Activated CD4-positive, alpha-beta T cell treated with anti-CD3 and anti-CD28 coated beads, Interleukin-2, amount 50 U/mL, for 1 hour (primary cell): Measurements from ENCODE around the gene RAB24.
A peak's percentile ranks its signal among the peaks of the same experiment; 100 is the strongest.
"Not testable (repeated sequence)": the region's sequence is repeated elsewhere in the genome, so short reads cannot be mapped to it uniquely, and the experiment has no call there.

Experiments used
- DNase-seq: peaks from one replicate; pipeline ENCODE4 v3.0.0-alpha.2; 2020

Gene RAB24

GRCh38 chr5:177303121-177303924, at the start of gene RAB24, which contains the start of gene PRELID1:
TSS of gene RAB24 (minus strand) at chr5:177303719. CDS start at chr5:177303288, 431 bp downstream.
TSS of gene PRELID1 (plus strand) at chr5:177303799. CDS start at chr5:177303986, 187 bp downstream.
- DNase-seq, result peak; percentile 86

GRCh38 chr5:177353093-177353492, 49.6 kb upstream of the RAB24 start:
- DNase-seq, result no peak

- DNase-seq, result peak; percentile 87
These were observed 48.1 kb upstream of the RAB24 start, which contains the start of gene LMAN2 for GRCh38 chr5:177351392-177352329. TSS of gene LMAN2 (minus strand) at chr5:177351668. CDS start at chr5:177351647, 21 bp downstream.

- no peak for DNase-seq
These were observed 47.4 kb upstream of the RAB24 start for GRCh38 chr5:177350776-177351391.

GRCh38 chr5:177349762-177350161, 46.2 kb upstream of the RAB24 start:
- no peak for DNase-seq

GRCh38 chr5:177349362-177349647, 45.8 kb upstream of the RAB24 start:
- DNase-seq, result no peak

- DNase-seq, result no peak
These were observed 44.2 kb upstream of the RAB24 start for GRCh38 chr5:177347699-177348098.

GRCh38 chr5:177346820-177347219, 43.3 kb upstream of the RAB24 start:
- no peak for DNase-seq

GRCh38 chr5:177344891-177345290, 41.4 kb upstream of the RAB24 start:
- DNase-seq, result no peak

- DNase-seq, result no peak
These were observed 40.3 kb upstream of the RAB24 start for GRCh38 chr5:177343777-177344176.

GRCh38 chr5:177343000-177343399, 39.5 kb upstream of the RAB24 start:
- not testable (repeated sequence) for DNase-seq

GRCh38 chr5:177339107-177339638, 35.7 kb upstream of the RAB24 start:
- no peak for DNase-seq

GRCh38 chr5:177338251-177339106, 35.0 kb upstream of the RAB24 start:
- DNase-seq, result no peak

- no peak for DNase-seq
These were observed 33.3 kb upstream of the RAB24 start for GRCh38 chr5:177336603-177337494.

GRCh38 chr5:177336112-177336511, 32.6 kb upstream of the RAB24 start:
- no peak for DNase-seq

- DNase-seq, result no peak
These were observed 32.2 kb upstream of the RAB24 start for GRCh38 chr5:177335701-177336065.

GRCh38 chr5:177334781-177335700, 31.5 kb upstream of the RAB24 start:
- no peak for DNase-seq

- no peak for DNase-seq
These were observed 30.6 kb upstream of the RAB24 start for GRCh38 chr5:177334155-177334551.

- DNase-seq, result no peak
These were observed 30.1 kb upstream of the RAB24 start for GRCh38 chr5:177333420-177334154.
